K562 (cell line): ENCODE measurements around the gene PHF1. TPM values are rescaled to one million over a fixed set of nuclear protein-coding genes. Genes with fewer than 3 reads are reported as not detected.

Experiments used
- ATAC-seq: fragments of 200-7000 bp; cut with Tn5 transposase; 3 replicates; pipeline ENCODE4 v1.9.1; 2020; ENCODE audit warnings: moderate library complexity
- BruUV-seq: library from RNA; stranded (reverse); fragments of 400-500 nt; replicated peaks from 2 replicates; lab custom pipeline; 2021; lab: Mats Ljungman, UMichigan
- CTCF ChIA-PET: fragments of 300-600 bp; formaldehyde crosslinking; extraction: SDS; loops from one replicate; lab custom pipeline; 2021; ENCODE audit warnings: low intra/inter-chr PET ratio; lab: Yijun Ruan, JAX
- POLR2A ChIA-PET: fragments of 300-600, 350-650 bp; sonication (Branson Sonifier 250); formaldehyde crosslinking; extraction: SDS; loops from one replicate; lab custom pipeline; 2021; ENCODE audit warnings: antibody characterized with exemption, inconsistent platforms; lab: Yijun Ruan, JAX
- DNase-seq, 4 experiments: peaks; one replicate each; pipeline versions ENCODE4 v3.0.0 to v3.0.0-alpha.2; 2011 to 2018; ENCODE audit warnings: low spot score in 3 of 4, mixed read lengths in 3 of 4; ENCODE audit errors: extremely low read depth in 1 of 4
- FAIRE-seq: peaks from 2 replicates; lab custom pipeline; 2011; peaks lifted over from hg19 to GRCh38; lab: Jason Lieb, UNC
- H2AFZ ChIP-seq: 2 replicates; pipeline ENCODE4 v1.6.0; 2011; ENCODE audit warnings: low read depth, low read length, control low read depth, inconsistent platforms
- H3K27ac ChIP-seq: fragments of 200-600 bp; 3 replicates; pipeline ENCODE4 v1.8.0; 2011; ENCODE audit warnings: low read depth, mild to moderate bottlenecking, control low read depth, inconsistent platforms, low read length, moderate library complexity, mixed read lengths; ENCODE audit errors: extremely low read depth
- H3K27me3 ChIP-seq, 2 experiments: fragments of 300-600 bp in 1 of 2; 2 replicates in 1 of 2; 3 replicates in 1 of 2; pipeline versions ENCODE4 v1.6.0 to v1.8.0; 2011; ENCODE audit warnings: inconsistent platforms in 2 of 2, low read length in 2 of 2, mild to moderate bottlenecking in 1 of 2, mixed read lengths in 1 of 2, moderate library complexity in 1 of 2; ENCODE audit not compliant: control insufficient read depth in 2 of 2, insufficient read depth in 2 of 2
- H3K36me3 ChIP-seq: fragments of 300-600 bp; 3 replicates; pipeline ENCODE4 v1.8.0; 2011; ENCODE audit warnings: mild to moderate bottlenecking, low read length, inconsistent platforms; ENCODE audit not compliant: control insufficient read depth, insufficient read depth
- H3K4me1 ChIP-seq, 2 experiments: fragments of 200-600 bp in 1 of 2; replicated peaks in 1 of 2; 2 replicates in 1 of 2; 3 replicates in 1 of 2; pipeline versions ENCODE4 v1.5.1 to v1.8.0; 2011; ENCODE audit warnings: inconsistent platforms in 2 of 2, low read length in 2 of 2, mild to moderate bottlenecking in 1 of 2, mixed read lengths in 1 of 2, moderate library complexity in 1 of 2; ENCODE audit not compliant: control insufficient read depth in 2 of 2, insufficient read depth in 2 of 2
- H3K4me2 ChIP-seq: 2 replicates; pipeline ENCODE4 v1.6.1; 2011; ENCODE audit warnings: low read length, control low read depth, inconsistent platforms, mixed read lengths; ENCODE audit not compliant: insufficient read depth
- H3K4me3 ChIP-seq: fragments of 200-600 bp; sonication (generic), shearing (Covaris generic); 2 replicates; pipeline ENCODE4 v1.5.1; 2016; ENCODE audit warnings: control low read depth, inconsistent platforms
- H3K79me2 ChIP-seq: fragments of 200-600 bp; 3 replicates; pipeline ENCODE4 v1.8.0; 2011; ENCODE audit warnings: low read length, inconsistent platforms; ENCODE audit not compliant: control insufficient read depth, insufficient read depth
- H3K9ac ChIP-seq, 2 experiments: 2 replicates each; pipeline versions ENCODE4 v1.6.0 to v1.6.1; 2011; ENCODE audit warnings: low read depth in 2 of 2, low read length in 2 of 2, control low read depth in 1 of 2, inconsistent platforms in 1 of 2, mild to moderate bottlenecking in 1 of 2, mixed read lengths in 1 of 2; ENCODE audit not compliant: insufficient read depth in 1 of 2
- H3K9me1 ChIP-seq: one replicate; pipeline ENCODE4 v1.6.0; 2011; ENCODE audit warnings: inconsistent platforms, mild to moderate bottlenecking, low read length, moderate library complexity; ENCODE audit not compliant: control insufficient read depth, insufficient read depth
- H3K9me3 ChIP-seq: replicated peaks from 2 replicates; pipeline ENCODE4 v1.5.1; 2011; ENCODE audit warnings: low read depth, low read length, inconsistent platforms; ENCODE audit not compliant: control insufficient read depth, insufficient read depth
- H4K20me1 ChIP-seq: replicated peaks from 2 replicates; pipeline ENCODE4 v1.6.1; 2011; ENCODE audit warnings: low read length, inconsistent platforms, mixed read lengths; ENCODE audit not compliant: control insufficient read depth, insufficient read depth
- BCL6 ChIP-seq: fragments of 250-450 bp; sonication (Bioruptor Pico); IDR thresholded peaks from 2 replicates; pipeline ENCODE4 v1.4.0; 2020
- BMI1 ChIP-seq: fragments of 150-350 bp; IDR thresholded peaks from 2 replicates; pipeline ENCODE4 v1.6.1; 2014; ENCODE audit warnings: low read length
- C11orf30 ChIP-seq: fragments of 450-650 bp; IDR thresholded peaks from 2 replicates; pipeline ENCODE4 v1.6.1; 2016; ENCODE audit warnings: low read depth, mild to moderate bottlenecking
- HDAC1 ChIP-seq, 2 experiments: fragments of 450-650 bp; IDR thresholded peaks; 2 replicates each; pipeline ENCODE4 v1.6.1; 2016 to 2017; ENCODE audit warnings: inconsistent platforms in 1 of 2, mild to moderate bottlenecking in 1 of 2, moderate library complexity in 1 of 2
- HNRNPH1 ChIP-seq: fragments of 200-400 bp; formaldehyde crosslinking; optimal IDR thresholded peaks from 2 replicates; pipeline ENCODE3; 2017; ENCODE audit warnings: low read depth, mild to moderate bottlenecking, low read length, moderate library complexity
- KLF16 ChIP-seq: IDR thresholded peaks from 2 replicates; pipeline ENCODE4 v1.6.1; 2016; ENCODE audit warnings: antibody characterized with exemption
- NCOA1 ChIP-seq: fragments of 450-650 bp; IDR thresholded peaks from 2 replicates; pipeline ENCODE4 v1.6.1; 2016; ENCODE audit warnings: low read depth
- POU5F1 ChIP-seq: fragments of 150-350 bp; IDR thresholded peaks from 2 replicates; pipeline ENCODE4 v1.6.1; 2014; ENCODE audit warnings: borderline replicate concordance, low read length, low read depth, mild to moderate bottlenecking; ENCODE audit not compliant: partially characterized antibody
- PPARD ChIP-seq: fragments of 250-450 bp; sonication (Bioruptor Pico); IDR thresholded peaks from 2 replicates; pipeline ENCODE4 v1.8.0; 2022; ENCODE audit warnings: inconsistent platforms, mild to moderate bottlenecking, moderate library complexity
- SREBF1 ChIP-seq: fragments of 150-350 bp; IDR thresholded peaks from 2 replicates; pipeline ENCODE4 v1.6.1; 2014; ENCODE audit warnings: antibody characterized with exemption, low read depth, low read length, borderline replicate concordance
- XRCC5 ChIP-seq: fragments of 200-400 bp; formaldehyde crosslinking; IDR thresholded peaks from 2 replicates; pipeline ENCODE4 v1.6.1; 2017; ENCODE audit warnings: low read depth, mild to moderate bottlenecking, low read length
- ZNF696 ChIP-seq: fragments of 250-450 bp; sonication (Bioruptor Pico); conservative IDR thresholded peaks from 2 replicates; pipeline ENCODE4 v1.4.0; 2020; ENCODE audit warnings: mild to moderate bottlenecking, moderate library complexity
- ZZZ3 ChIP-seq: fragments of 450-650 bp; IDR thresholded peaks from 2 replicates; pipeline ENCODE4 v1.6.1; 2016; ENCODE audit warnings: antibody characterized with exemption, mild to moderate bottlenecking, moderate library complexity
- WGBS: fragments of 100-300 bp; shearing (Covaris generic); methylation state at CpG from one replicate; pipeline ENCODE4 v1.1.6; 2016; ENCODE audit warnings: low coverage, mixed read lengths; ENCODE audit not compliant: insufficient coverage; ENCODE audit errors: missing lambda C conversion rate; 5-methylcytosine and 5-hydroxymethylcytosine counted together
- in situ Hi-C: fragments of 300-500 bp; cut with MboI; formaldehyde crosslinking; loops from 4 replicates; pipeline ENCODE4 v1.15.0; 2018; ENCODE audit warnings: inconsistent platforms, mixed read lengths
- intact Hi-C: fragments of 100-400 bp; cut with micrococcal nuclease; formaldehyde crosslinking; loops from 2 replicates; pipeline ENCODE4 v1.14.2; 2022
- polyA plus RNA-seq, 8 experiments: library from polyadenylated mRNA; depleted of rRNA in 4 of 8; stranded (reverse) in 5 of 8; unstranded in 3 of 8; fragments of >200 nt; fragmentation: Nextera tagmentation in 2 of 8; fragmentation: Illumina TruSeq in 1 of 8; extraction: Ambion mirVana in 2 of 8; extraction: Trizol in 1 of 8; gene quantifications; 2 replicates each; pipeline versions ENCODE4 v1.2.1 to v1.2.3, GENCODE V29; 2011 to 2014; ENCODE audit warnings: inconsistent platforms in 1 of 8, missing spikeins in 1 of 8
- total RNA-seq, 7 experiments: library from RNA; depleted of rRNA in 6 of 7; stranded (reverse); fragments of >200 nt in 6 of 7; fragmentation: Illumina TruSeq in 2 of 7; extraction: Trizol in 2 of 7; gene quantifications; 2 replicates each; pipeline versions ENCODE4 v1.2.1 to v1.2.3, GENCODE V29; 2011 to 2021; ENCODE audit warnings: low replicate concordance in 1 of 7
- TF ChIP-seq, protein P1 (sequence below): fragments of 450-650 bp; IDR thresholded peaks from 2 replicates; pipeline ENCODE4 v1.6.1; 2016; ENCODE audit warnings: low read depth, mild to moderate bottlenecking, moderate library complexity
- TF ChIP-seq, protein P2 (sequence below): IDR thresholded peaks from 2 replicates; pipeline ENCODE4 v1.6.1; 2014; ENCODE audit warnings: antibody characterized with exemption
- TF ChIP-seq, protein P3 (sequence below): fragments of 450-650 bp; IDR thresholded peaks from 2 replicates; pipeline ENCODE4 v1.7.1; 2018; ENCODE audit warnings: mild to moderate bottlenecking, low read depth; ENCODE audit not compliant: partially characterized antibody

PHF1 gene
- total and polyA plus RNA-seq, 9 of the 15 experiments (the other 6 are each of a cell fraction or from before 2014, with no cell fraction given): 3.7 to 64.2 (median 33.7) TPM

DNA sequence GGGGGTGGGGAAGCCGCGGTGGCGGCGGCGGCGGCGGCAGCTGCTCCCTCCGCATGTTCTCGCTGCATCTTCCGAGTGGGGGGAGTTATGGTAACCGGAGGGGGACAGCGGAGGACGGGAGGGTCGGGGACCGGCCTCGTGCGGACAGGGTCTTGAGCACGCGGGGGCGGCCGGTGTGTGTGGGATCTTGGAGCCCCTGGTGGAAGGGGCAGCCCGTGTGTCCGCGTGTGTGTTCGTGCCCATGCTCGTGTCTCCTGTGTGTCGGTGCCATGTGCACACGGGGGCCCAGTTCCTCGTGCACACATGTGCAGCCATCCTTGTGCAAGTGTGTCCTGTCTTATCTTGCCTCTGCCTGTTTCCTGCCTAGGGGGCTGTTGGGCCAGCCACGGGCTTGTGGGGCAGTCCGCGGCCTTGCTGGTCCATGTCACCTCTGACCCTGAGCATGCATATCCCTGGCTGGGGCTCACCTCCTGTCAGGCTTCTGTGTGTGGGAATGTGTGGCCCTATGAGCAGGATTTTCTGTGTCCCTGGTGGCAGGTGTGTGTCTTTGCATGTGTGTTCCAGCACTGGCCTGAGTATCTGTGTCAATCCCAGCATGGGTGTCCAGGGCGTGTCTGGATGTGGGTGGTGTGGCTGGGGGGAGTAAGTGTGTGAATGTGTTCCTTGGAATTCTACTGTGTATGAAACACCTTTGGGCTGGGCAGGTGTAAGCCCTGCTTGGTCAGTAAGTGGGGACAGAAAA is 17.6 kb downstream of the PHF1 start:
- peak overlapping the region; percentile 77 for H2AFZ ChIP-seq
- peak overlapping the region; percentile 77 for H3K27ac ChIP-seq
- DNase-seq: peak; percentile 75 to 85 (median 76)
- FAIRE-seq: peak; percentile 85
- in situ Hi-C loops (no loop called here), intact Hi-C loops (loop anchor here (5.0 to 10.0 kb wide), 4 partner anchors 54 to 304 kb away; partner anchors contain the start of genes BAK1 and RGL2)
- H3K36me3 ChIP-seq: no peaks in the 10 kb centered on the region
- BruUV-seq: no TSS peak
- H3K9ac ChIP-seq: peak overlapping the region; percentile 60 to 91
- peaks cover 51% of the 10 kb centered on the region for H3K79me2 ChIP-seq
- WGBS: 3% methylated on average over 23 of the region's 33 CpGs
- no peaks in the 10 kb centered on the region for H3K9me3 ChIP-seq
- peaks cover 57 to 63% of the 10 kb centered on the region in 2 experiments for H3K4me1 ChIP-seq
- H4K20me1 ChIP-seq: no peaks in the 10 kb centered on the region; the same call in 1 of the 2 replicates
- POLR2A ChIA-PET: interaction anchor here (0.5 to 1.2 kb wide), 5 partner anchors 11 to 59 kb away, joined by 3 to 6 read pairs (median 4); no protein-coding TSS in a partner anchor
- peak overlapping the region; percentile 82 for H3K4me2 ChIP-seq
- no peaks in the 10 kb centered on the region for H3K27me3 ChIP-seq
- CTCF ChIA-PET: interaction anchor here (0.7 kb wide), 1 partner anchor 607 kb away, joined by 4 read pairs; no protein-coding TSS in a partner anchor
- ATAC-seq: peak; percentile 29
- peak overlapping the region; percentile 49 for H3K4me3 ChIP-seq
- H3K9me1 ChIP-seq: no peaks in the 10 kb centered on the region
- no peak for TF ChIP-seq SREBF1
- no peak; the same call in 1 of the 2 replicates for TF ChIP-seq NCOA1
- TF ChIP-seq, protein P1, sequence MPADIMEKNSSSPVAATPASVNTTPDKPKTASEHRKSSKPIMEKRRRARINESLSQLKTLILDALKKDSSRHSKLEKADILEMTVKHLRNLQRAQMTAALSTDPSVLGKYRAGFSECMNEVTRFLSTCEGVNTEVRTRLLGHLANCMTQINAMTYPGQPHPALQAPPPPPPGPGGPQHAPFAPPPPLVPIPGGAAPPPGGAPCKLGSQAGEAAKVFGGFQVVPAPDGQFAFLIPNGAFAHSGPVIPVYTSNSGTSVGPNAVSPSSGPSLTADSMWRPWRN: no peak
- TF ChIP-seq, protein P2, sequence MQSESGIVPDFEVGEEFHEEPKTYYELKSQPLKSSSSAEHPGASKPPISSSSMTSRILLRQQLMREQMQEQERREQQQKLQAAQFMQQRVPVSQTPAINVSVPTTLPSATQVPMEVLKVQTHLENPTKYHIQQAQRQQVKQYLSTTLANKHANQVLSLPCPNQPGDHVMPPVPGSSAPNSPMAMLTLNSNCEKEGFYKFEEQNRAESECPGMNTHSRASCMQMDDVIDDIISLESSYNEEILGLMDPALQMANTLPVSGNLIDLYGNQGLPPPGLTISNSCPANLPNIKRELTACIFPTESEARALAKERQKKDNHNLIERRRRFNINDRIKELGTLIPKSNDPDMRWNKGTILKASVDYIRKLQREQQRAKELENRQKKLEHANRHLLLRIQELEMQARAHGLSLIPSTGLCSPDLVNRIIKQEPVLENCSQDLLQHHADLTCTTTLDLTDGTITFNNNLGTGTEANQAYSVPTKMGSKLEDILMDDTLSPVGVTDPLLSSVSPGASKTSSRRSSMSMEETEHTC: no peak
- TF ChIP-seq BCL6: no peak
- TF ChIP-seq ZZZ3: no peak
- TF ChIP-seq XRCC5: 0 out of 2 replicates have a peak, but pooled peaks have one; percentile 12
- TF ChIP-seq PPARD: no peak
- TF ChIP-seq BMI1: no peak
- no peak for TF ChIP-seq ZNF696 (CRISPR knock-in tag)
- TF ChIP-seq C11orf30: no peak
- no peak for TF ChIP-seq KLF16
- peak in 1 of 2 experiments; percentile 89; a peak in 2 of 4 replicates for TF ChIP-seq HDAC1 (IDR thresholded peaks at IDR 0.05)
- TF ChIP-seq, protein P3, sequence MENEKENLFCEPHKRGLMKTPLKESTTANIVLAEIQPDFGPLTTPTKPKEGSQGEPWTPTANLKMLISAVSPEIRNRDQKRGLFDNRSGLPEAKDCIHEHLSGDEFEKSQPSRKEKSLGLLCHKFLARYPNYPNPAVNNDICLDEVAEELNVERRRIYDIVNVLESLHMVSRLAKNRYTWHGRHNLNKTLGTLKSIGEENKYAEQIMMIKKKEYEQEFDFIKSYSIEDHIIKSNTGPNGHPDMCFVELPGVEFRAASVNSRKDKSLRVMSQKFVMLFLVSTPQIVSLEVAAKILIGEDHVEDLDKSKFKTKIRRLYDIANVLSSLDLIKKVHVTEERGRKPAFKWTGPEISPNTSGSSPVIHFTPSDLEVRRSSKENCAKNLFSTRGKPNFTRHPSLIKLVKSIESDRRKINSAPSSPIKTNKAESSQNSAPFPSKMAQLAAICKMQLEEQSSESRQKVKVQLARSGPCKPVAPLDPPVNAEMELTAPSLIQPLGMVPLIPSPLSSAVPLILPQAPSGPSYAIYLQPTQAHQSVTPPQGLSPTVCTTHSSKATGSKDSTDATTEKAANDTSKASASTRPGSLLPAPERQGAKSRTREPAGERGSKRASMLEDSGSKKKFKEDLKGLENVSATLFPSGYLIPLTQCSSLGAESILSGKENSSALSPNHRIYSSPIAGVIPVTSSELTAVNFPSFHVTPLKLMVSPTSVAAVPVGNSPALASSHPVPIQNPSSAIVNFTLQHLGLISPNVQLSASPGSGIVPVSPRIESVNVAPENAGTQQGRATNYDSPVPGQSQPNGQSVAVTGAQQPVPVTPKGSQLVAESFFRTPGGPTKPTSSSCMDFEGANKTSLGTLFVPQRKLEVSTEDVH: no peak
- TF ChIP-seq HNRNPH1: no peak
- TF ChIP-seq POU5F1: no peak
